Measurements from ENCODE around the gene MACROD2.

DNA sequence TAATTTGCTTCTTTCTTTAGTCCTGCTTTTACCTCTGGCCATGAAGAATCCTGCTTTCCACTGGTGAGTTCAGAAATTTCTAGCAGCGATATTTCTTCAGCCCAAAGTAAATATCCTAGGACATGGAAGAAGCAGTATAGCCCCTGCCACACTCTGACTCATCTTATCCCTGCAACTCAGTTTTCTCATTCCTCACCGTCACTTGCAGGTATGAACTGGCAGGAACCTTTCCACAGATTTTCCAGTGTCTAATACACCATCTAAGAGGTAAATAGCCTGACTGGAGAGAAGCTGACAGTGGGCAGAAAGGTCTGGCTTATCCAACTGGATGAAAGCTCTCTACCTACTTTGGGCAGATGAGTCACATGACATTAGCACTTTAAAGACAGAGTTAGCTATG lies 1158.8 kb downstream of the MACROD2 start:
- TF ChIP-seq EZH2 (IDR thresholded peaks at IDR 0.05; ENCODE audit: borderline replicate concordance, low read depth, low read length, poor library complexity, severe bottlenecking): no peak
- TF ChIP-seq, protein P1, sequence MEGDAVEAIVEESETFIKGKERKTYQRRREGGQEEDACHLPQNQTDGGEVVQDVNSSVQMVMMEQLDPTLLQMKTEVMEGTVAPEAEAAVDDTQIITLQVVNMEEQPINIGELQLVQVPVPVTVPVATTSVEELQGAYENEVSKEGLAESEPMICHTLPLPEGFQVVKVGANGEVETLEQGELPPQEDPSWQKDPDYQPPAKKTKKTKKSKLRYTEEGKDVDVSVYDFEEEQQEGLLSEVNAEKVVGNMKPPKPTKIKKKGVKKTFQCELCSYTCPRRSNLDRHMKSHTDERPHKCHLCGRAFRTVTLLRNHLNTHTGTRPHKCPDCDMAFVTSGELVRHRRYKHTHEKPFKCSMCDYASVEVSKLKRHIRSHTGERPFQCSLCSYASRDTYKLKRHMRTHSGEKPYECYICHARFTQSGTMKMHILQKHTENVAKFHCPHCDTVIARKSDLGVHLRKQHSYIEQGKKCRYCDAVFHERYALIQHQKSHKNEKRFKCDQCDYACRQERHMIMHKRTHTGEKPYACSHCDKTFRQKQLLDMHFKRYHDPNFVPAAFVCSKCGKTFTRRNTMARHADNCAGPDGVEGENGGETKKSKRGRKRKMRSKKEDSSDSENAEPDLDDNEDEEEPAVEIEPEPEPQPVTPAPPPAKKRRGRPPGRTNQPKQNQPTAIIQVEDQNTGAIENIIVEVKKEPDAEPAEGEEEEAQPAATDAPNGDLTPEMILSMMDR (conservative IDR thresholded peaks at IDR 0.05; ENCODE audit: low read depth, low read length): no peak
